HAP-1 (cell line): ENCODE measurements around the gene TKTL1.
A peak's percentile ranks its signal among the peaks of the same experiment; 100 is the strongest.
"Not testable (repeated sequence)": the region's sequence is repeated elsewhere in the genome, so short reads cannot be mapped to it uniquely, and the experiment has no call there.

ENCODE experiments used
- DNase-seq, 2 experiments: peaks; one replicate each; pipeline ENCODE4 v3.0.0-alpha.2; 2016 to 2020; ENCODE audit warnings: low spot score in 2 of 2
- H3K27me3 ChIP-seq: fragments of 250-450 bp; sonication (Bioruptor Pico); 2 replicates; pipeline ENCODE4 v1.5.1; 2020; ENCODE audit warnings: low read depth, mild to moderate bottlenecking, moderate library complexity
- H3K36me3 ChIP-seq: fragments of 250-450 bp; sonication (Bioruptor Pico); replicated peaks from 2 replicates; pipeline ENCODE4 v1.5.1; 2020; ENCODE audit warnings: mild to moderate bottlenecking
- H3K4me1 ChIP-seq: fragments of 250-450 bp; sonication (Bioruptor Pico); 2 replicates; pipeline ENCODE4 v1.5.1; 2020; ENCODE audit warnings: mild to moderate bottlenecking
- H3K4me3 ChIP-seq: fragments of 250-450 bp; sonication (Bioruptor Pico); 2 replicates; pipeline ENCODE4 v1.5.1; 2020; ENCODE audit warnings: mild to moderate bottlenecking, moderate library complexity
- H3K9me3 ChIP-seq: fragments of 250-450 bp; sonication (Bioruptor Pico); 2 replicates; pipeline ENCODE4 v1.5.1; 2020; ENCODE audit warnings: mild to moderate bottlenecking, moderate library complexity
- in situ Hi-C: fragments of 300-500 bp; cut with MboI; formaldehyde crosslinking; loops from 3 replicates; pipeline ENCODE4 v1.14.3; 2020; ENCODE audit warnings: low sequenced_read_pairs, inconsistent platforms, mixed read lengths

The TKTL1 gene

GRCh38 chrX:154341399-154342298 lies 46.1 kb downstream of the TKTL1 start:
- in situ Hi-C loops, result loop anchor here (25.0 kb wide), 2 partner anchors 329 to 1404 kb away; partner anchors contain the start of gene IRAK1
- peak in 1 of 2 experiments; percentile 34 for DNase-seq
- H3K9me3 ChIP-seq, H3K36me3 ChIP-seq, H3K4me3 ChIP-seq, H3K27me3 ChIP-seq, H3K4me1 ChIP-seq: not testable (repeated sequence)

- not testable (repeated sequence) for H3K4me1 ChIP-seq, H3K4me3 ChIP-seq, H3K9me3 ChIP-seq, H3K36me3 ChIP-seq, H3K27me3 ChIP-seq, DNase-seq
- in situ Hi-C loops, result loop anchor here (25.0 kb wide), 2 partner anchors 331 to 1406 kb away; partner anchors contain the start of gene IRAK1
These were observed 47.5 kb downstream of the TKTL1 start for GRCh38 chrX:154343063-154343462.

GRCh38 chrX:154343620-154344019 lies 48.0 kb downstream of the TKTL1 start:
- H3K27me3 ChIP-seq, H3K9me3 ChIP-seq, H3K36me3 ChIP-seq, H3K4me1 ChIP-seq, DNase-seq, H3K4me3 ChIP-seq: not testable (repeated sequence)
- in situ Hi-C loops, result loop anchor here (25.0 kb wide), 2 partner anchors 331 to 1406 kb away; partner anchors contain the start of gene IRAK1

- peaks cover 51% of the 10 kb centered on the region for H3K36me3 ChIP-seq
- no peaks in the 10 kb centered on the region for H3K27me3 ChIP-seq
- no peak overlapping the region for H3K4me3 ChIP-seq
- no peaks in the 10 kb centered on the region for H3K9me3 ChIP-seq
- H3K4me1 ChIP-seq, result no peaks in the 10 kb centered on the region
- in situ Hi-C loops, result loop anchor here (25.0 kb wide), 2 partner anchors 336 to 1411 kb away; partner anchors contain the start of gene IRAK1
- no peak for DNase-seq
These were observed 52.5 kb downstream of the TKTL1 start for GRCh38 chrX:154348114-154348531.

- Histone ChIP-seq H3K4me1 (no peaks in the 10 kb centered on the region), H3K36me3 (peaks cover 58% of the 10 kb centered on the region)
- DNase-seq, result no peak
These were observed 53.2 kb downstream of the TKTL1 start for GRCh38 chrX:154348646-154349358.

GRCh38 chrX:154349359-154349935 lies 53.9 kb downstream of the TKTL1 start:
- no peaks in the 10 kb centered on the region for H3K27me3 ChIP-seq
- no peak overlapping the region for H3K4me3 ChIP-seq
- no peak for DNase-seq
- H3K4me1 ChIP-seq, result no peaks in the 10 kb centered on the region
- H3K36me3 ChIP-seq, result peaks cover 65% of the 10 kb centered on the region
- H3K9me3 ChIP-seq, result no peaks in the 10 kb centered on the region
- in situ Hi-C loops, result loop anchor here (25.0 kb wide), 2 partner anchors 337 to 1412 kb away; partner anchors contain the start of gene IRAK1

More at GRCh38 chrX:154348646-154349358, 53.2 kb downstream of the TKTL1 start:
- no peaks in the 10 kb centered on the region for H3K9me3 ChIP-seq
- in situ Hi-C loops, result loop anchor here (25.0 kb wide), 2 partner anchors 337 to 1412 kb away; partner anchors contain the start of gene IRAK1
- no peak overlapping the region for H3K4me3 ChIP-seq
- H3K27me3 ChIP-seq, result no peaks in the 10 kb centered on the region

GRCh38 chrX:154349979-154350378 lies 54.4 kb downstream of the TKTL1 start:
- no peaks in the 10 kb centered on the region for H3K27me3 ChIP-seq
- no peak overlapping the region for H3K4me3 ChIP-seq
- H3K36me3 ChIP-seq, result peaks cover 70% of the 10 kb centered on the region
- DNase-seq, result no peak
- no peaks in the 10 kb centered on the region for H3K9me3 ChIP-seq
- no peaks in the 10 kb centered on the region for H3K4me1 ChIP-seq
- in situ Hi-C loops, result loop anchor here (25.0 kb wide), 3 partner anchors 187 to 1413 kb away; partner anchors contain the start of genes G6PD, IKBKG and IRAK1

- in situ Hi-C loops, result loop anchor here (25.0 kb wide), 1 partner anchor 187 kb away; the partner anchor contains the start of genes G6PD and IKBKG
- Histone ChIP-seq H3K9me3 (no peaks in the 10 kb centered on the region), H3K4me3 (no peak overlapping the region), H3K4me1 (no peaks in the 10 kb centered on the region), H3K27me3 (no peaks in the 10 kb centered on the region), H3K36me3 (peaks cover 76% of the 10 kb centered on the region)
- no peak for DNase-seq
These were observed 55.0 kb downstream of the TKTL1 start for GRCh38 chrX:154350429-154351182.

GRCh38 chrX:154351183-154352011 lies 55.8 kb downstream of the TKTL1 start:
- Histone ChIP-seq H3K4me1 (no peaks in the 10 kb centered on the region), H3K27me3 (no peaks in the 10 kb centered on the region), H3K9me3 (no peaks in the 10 kb centered on the region), H3K36me3 (peaks cover 84% of the 10 kb centered on the region), H3K4me3 (no peak overlapping the region)
- in situ Hi-C loops, result loop anchor here (25.0 kb wide), 1 partner anchor 186 kb away; the partner anchor contains the start of genes G6PD and IKBKG
- no peak for DNase-seq

GRCh38 chrX:154352012-154352401 lies 56.4 kb downstream of the TKTL1 start:
- H3K27me3 ChIP-seq, result no peaks in the 10 kb centered on the region
- no peaks in the 10 kb centered on the region for H3K9me3 ChIP-seq
- peaks cover 90% of the 10 kb centered on the region for H3K36me3 ChIP-seq
- no peak overlapping the region for H3K4me3 ChIP-seq
- H3K4me1 ChIP-seq, result no peaks in the 10 kb centered on the region
- in situ Hi-C loops, result loop anchor here (25.0 kb wide), 1 partner anchor 185 kb away; the partner anchor contains the start of genes G6PD and IKBKG
- no peak for DNase-seq

- peaks cover 95% of the 10 kb centered on the region for H3K36me3 ChIP-seq
- no peak overlapping the region for H3K4me3 ChIP-seq
- H3K9me3 ChIP-seq, result no peaks in the 10 kb centered on the region
- in situ Hi-C loops, result loop anchor here (25.0 kb wide), 1 partner anchor 185 kb away; the partner anchor contains the start of genes G6PD and IKBKG
- no peaks in the 10 kb centered on the region for H3K4me1 ChIP-seq
- no peak for DNase-seq
- no peaks in the 10 kb centered on the region for H3K27me3 ChIP-seq
These were observed 56.9 kb downstream of the TKTL1 start for GRCh38 chrX:154352466-154352865.
